HCT116 (cell line): ENCODE measurements around the gene MAU2.

ENCODE experiments used
- CTCF ChIP-seq, 3 experiments: fragments of 200-600 bp in 1 of 3; sonication (generic) in 1 of 3; IDR thresholded peaks in 2 of 3; conservative IDR thresholded peaks in 1 of 3; 2 replicates each; pipeline ENCODE4 v1.5.1; 2012 to 2017; ENCODE audit warnings: low read depth in 2 of 3, low read length in 2 of 3, antibody characterized with exemption in 1 of 3, borderline replicate concordance in 1 of 3, control low read depth in 1 of 3, mild to moderate bottlenecking in 1 of 3, mixed read lengths in 1 of 3, mixed run types in 1 of 3, moderate library complexity in 1 of 3; ENCODE audit not compliant: insufficient read depth in 1 of 3
- EGR1 ChIP-seq: IDR thresholded peaks from 2 replicates; pipeline ENCODE4 v1.6.1; 2012; ENCODE audit warnings: low read depth
- POLR2A ChIP-seq: IDR thresholded peaks from 2 replicates; pipeline ENCODE4 v1.7.0; 2011; ENCODE audit warnings: borderline replicate concordance; ENCODE audit not compliant: insufficient read depth, insufficient read length; ENCODE audit errors: extremely low read depth
- POLR2AphosphoS5 ChIP-seq: IDR thresholded peaks from 2 replicates; pipeline ENCODE4 v1.6.1; 2011; ENCODE audit warnings: mild to moderate bottlenecking, low read depth, low read length, moderate library complexity
- REST ChIP-seq: IDR thresholded peaks from 2 replicates; pipeline ENCODE4 v1.6.1; 2012; ENCODE audit warnings: low read depth
- SIN3A ChIP-seq: IDR thresholded peaks from 2 replicates; pipeline ENCODE4 v1.6.1; 2012; ENCODE audit warnings: low read depth
- SP1 ChIP-seq: IDR thresholded peaks from 2 replicates; pipeline ENCODE4 v1.6.1; 2012; ENCODE audit warnings: low read depth
- SRF ChIP-seq: IDR thresholded peaks from 2 replicates; pipeline ENCODE4 v1.6.1; 2012; ENCODE audit warnings: low read depth
- TCF7L2 ChIP-seq: IDR thresholded peaks from 2 replicates; pipeline ENCODE4 v1.7.0; 2011; ENCODE audit warnings: borderline replicate concordance, inconsistent platforms; ENCODE audit not compliant: insufficient read depth, insufficient read length; ENCODE audit errors: extremely low read depth
- ZNF274 ChIP-seq: fragments of 200-500 bp; sonication (Bioruptor generic); IDR thresholded peaks from 2 replicates; pipeline ENCODE4 v1.6.1; 2014; ENCODE audit warnings: mild to moderate bottlenecking, low read depth, low read length, inconsistent platforms
- TF ChIP-seq, protein P1 (sequence below): IDR thresholded peaks from 2 replicates; pipeline ENCODE4 v1.6.1; 2012

DNA sequence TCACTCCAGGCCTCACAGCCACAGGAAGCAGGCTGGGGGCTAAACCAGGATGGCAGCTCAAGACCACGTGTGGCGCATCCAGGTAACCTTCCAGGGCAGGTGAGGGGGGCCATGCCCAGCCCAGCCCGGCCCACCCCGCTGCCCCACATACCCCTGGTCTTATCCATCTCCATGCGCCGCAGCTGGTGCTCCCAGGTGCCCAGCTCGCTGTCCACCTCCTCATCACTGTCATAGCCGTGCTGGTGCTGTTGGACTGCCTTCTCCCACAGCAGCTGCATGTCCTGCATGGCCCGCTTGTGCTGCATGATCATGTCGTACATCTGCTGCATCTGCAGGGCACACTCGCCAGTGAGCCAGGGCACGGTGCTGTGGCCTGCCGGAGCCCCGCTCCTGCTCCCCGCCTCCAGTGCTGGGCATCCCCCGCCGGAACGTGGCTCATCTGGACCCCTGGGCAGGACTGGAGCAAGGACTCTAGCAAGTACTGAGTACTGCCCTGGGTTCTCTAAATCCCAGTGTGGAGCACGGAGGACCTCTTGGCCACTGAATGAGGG lies 41.5 kb upstream of the MAU2 start:
- TF ChIP-seq POLR2A (no peak), POLR2AphosphoS5 (no peak), CTCF (IDR thresholded peaks at IDR 0.05 in 2 of 3, conservative IDR thresholded peaks at IDR 0.05 in 1 of 3; ENCODE audit: borderline replicate concordance in 1 of 3, insufficient read depth in 1 of 3, low read depth in 2 of 3, low read length in 2 of 3) (no peak), SIN3A (no peak), ZNF274 (no peak), EGR1 (no peak), SRF (no peak), SP1 (no peak), TCF7L2 (no peak), REST (no peak)
- TF ChIP-seq, protein P1, sequence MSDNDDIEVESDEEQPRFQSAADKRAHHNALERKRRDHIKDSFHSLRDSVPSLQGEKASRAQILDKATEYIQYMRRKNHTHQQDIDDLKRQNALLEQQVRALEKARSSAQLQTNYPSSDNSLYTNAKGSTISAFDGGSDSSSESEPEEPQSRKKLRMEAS, result no peak
